ENCODE measurements around the gene SLC23A3.
"Not testable (repeated sequence)": the region's sequence is repeated elsewhere in the genome, so short reads cannot be mapped to it uniquely, and the experiment has no call there.

SLC23A3 gene

DNA sequence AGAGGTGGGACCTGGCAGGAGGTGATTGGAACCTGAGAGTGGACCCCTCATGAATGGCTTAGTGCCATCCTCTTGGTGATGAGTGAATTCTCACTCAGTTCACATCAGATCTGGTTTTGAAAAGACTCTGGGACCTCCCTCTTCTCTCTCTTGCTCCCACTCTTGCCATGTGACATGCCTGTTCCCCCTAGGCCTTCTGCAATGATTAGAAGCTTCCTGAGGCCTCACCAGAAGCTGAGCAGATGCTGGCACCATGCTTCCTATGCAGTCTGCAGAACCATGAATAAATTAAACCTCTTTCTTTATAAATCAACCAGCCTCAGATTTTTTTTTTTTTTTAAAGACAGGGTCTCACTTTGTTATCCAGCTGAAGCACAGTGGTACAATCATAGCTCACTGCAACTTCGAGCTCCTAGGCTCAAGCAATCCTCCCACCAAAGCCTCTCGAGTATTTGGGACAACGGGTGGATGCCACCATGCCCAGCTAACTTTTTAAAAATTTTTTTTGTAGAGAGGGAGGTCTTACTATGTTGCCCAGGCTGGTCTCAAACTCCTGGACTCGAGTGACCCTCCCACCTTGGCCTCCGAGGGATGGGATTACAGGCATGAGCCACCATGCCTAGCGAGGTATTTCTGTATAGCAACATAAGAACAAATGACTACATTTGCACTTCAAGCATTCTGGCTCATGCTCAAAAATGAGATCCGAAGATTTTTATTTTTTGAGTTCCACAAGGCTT, 34.8 kb upstream of the SLC23A3 start:
- no peak for DNase-seq

DNA sequence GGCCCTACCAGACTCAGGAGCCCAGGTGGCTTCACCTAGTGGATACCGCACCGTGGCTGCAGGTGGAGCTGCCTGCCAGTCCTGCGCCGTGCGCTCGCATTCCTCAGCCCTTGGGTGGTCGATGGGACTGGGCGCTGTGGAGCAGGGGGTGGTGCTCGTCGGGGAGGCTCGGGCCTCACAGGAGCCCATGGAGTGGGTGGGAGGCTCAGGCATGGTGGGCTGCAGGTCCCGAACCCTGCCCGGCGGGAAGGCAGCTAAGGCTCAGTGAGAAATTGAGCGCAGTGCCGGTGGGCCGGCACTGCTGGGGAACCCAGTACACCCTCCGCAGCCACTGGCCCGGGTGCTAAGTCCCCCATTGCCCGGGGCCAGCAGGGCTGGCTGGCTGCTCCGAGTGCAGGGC, 31.5 kb upstream of the SLC23A3 start:
- not testable (repeated sequence) for DNase-seq

- DNase-seq, result not testable (repeated sequence)
Observed at GRCh38 chr2:219200502-219201326, 30.9 kb upstream of the SLC23A3 start.

- DNase-seq, result no peak
Observed at GRCh38 chr2:219199470-219200211, 29.8 kb upstream of the SLC23A3 start.

DNA sequence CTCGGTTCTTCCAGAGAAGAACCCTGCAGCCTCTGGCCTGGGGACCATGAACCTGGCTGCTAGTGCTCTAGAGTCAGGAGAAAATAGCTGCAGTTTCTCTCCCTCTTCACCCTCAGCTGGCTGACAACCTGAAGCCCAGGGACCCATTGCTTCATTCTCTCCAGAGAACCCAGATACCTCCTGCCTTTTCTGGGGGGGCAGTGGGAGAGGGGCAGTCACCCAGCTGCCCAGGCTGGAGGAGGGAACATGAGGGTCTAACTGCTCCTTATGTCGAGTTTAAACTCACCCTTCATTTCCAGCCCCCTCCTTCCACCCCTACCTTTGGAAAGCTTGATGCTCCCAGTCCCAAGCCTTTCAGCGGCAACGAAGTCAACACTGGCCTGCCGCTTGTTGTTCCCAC, 29.1 kb upstream of the SLC23A3 start:
- DNase-seq, result no peak

DNA sequence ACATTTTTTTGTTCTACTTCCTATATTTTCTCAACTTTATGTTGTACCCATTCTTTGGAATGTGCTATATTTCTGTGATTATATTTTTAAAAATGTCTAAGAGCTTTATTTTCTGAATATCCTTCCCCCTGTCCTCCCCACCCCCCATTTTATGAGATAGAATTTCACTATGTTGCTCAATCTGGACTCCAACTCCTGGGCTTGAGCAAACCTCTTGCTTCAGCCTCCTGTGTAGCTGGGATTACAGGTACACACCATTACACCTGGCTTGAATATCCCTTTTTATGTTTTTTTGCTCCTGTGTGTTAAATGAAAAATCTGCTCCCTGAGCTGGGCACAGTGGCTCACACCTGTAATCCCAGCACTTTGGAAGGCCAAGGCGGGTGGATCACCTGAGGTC, 27.6 kb upstream of the SLC23A3 start:
- no peak for DNase-seq

GRCh38 chr2:219186754-219187456, 17.1 kb upstream of the SLC23A3 start:
- DNase-seq, result no peak

- DNase-seq, result no peak
Observed at GRCh38 chr2:219184121-219184520, 14.3 kb upstream of the SLC23A3 start.

GRCh38 chr2:219183151-219183772, 13.4 kb upstream of the SLC23A3 start:
- DNase-seq, result no peak

DNA sequence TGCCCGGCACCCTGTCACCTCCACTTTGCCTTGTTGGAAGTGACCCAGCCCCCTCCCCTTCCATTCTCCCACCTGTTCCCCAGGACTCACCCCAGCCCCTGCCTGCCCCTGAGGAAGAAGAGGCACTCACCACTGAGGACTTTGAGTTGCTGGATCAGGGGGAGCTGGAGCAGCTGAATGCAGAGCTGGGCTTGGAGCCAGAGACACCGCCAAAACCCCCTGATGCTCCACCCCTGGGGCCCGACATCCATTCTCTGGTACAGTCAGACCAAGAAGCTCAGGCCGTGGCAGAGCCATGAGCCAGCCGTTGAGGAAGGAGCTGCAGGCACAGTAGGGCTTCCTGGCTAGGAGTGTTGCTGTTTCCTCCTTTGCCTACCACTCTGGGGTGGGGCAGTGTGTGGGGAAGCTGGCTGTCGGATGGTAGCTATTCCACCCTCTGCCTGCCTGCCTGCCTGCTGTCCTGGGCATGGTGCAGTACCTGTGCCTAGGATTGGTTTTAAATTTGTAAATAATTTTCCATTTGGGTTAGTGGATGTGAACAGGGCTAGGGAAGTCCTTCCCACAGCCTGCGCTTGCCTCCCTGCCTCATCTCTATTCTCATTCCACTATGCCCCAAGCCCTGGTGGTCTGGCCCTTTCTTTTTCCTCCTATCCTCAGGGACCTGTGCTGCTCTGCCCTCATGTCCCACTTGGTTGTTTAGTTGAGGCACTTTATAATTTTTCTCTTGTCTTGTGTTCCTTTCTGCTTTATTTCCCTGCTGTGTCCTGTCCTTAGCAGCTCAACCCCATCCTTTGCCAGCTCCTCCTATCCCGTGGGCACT, 12.7 kb upstream of the SLC23A3 start:
- DNase-seq, result no peak

GRCh38 chr2:219181531-219181930, 11.7 kb upstream of the SLC23A3 start:
- no peak for DNase-seq

- DNase-seq, result no peak
Observed at GRCh38 chr2:219180961-219181360, 11.1 kb upstream of the SLC23A3 start.

- no peak for DNase-seq
Observed at GRCh38 chr2:219179601-219180465, 10.0 kb upstream of the SLC23A3 start.

- no peak for DNase-seq
Observed at GRCh38 chr2:219178377-219179175, 8.7 kb upstream of the SLC23A3 start.

DNA sequence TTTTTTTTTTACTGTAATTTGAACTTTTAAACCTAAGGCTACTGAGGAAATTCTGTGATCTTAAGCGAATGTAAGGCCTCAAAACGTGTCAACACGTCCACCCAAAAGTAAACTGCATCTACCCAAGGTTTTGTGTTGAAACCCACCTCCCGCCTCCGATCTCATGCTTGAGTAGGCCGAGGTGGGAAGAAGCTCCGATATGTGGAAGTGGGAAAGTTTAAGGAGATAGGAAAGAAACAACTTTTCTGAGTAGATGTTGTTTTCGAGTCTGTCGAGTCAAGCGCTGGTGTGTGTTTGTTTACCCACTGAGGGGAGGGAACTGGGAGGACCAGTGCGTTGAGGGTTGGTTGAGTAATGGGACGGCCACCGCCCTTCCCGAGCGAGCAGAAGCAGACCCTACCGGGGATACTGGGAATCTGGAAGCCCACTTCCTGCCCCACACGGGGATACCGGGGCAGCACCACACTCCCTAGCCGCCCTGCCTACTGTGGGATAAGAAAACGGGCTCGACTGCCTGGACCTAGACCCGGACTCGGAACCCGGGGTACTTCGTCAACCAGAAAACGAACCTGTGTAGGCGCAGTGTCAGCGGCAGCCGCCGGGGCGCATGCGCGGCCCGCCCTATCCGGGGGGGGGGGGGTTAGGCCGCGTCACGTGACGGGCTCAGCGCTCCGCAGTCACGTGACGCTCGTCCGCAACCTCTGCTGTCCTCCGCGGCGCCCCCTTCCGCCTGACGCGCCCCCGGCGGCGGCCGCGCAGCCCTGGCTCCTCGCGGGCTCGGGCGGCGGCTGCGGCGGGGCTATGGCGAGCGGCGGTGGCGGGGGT, 7.9 kb upstream of the SLC23A3 start, which contains the start of gene RETREG2:
TSS of gene RETREG2 (plus strand) at position 724 of the 825 bp plus-strand sequence. CDS start at position 802, 78 bp downstream.
- peak; percentile 85 for DNase-seq

- DNase-seq, result peak; percentile 74
Observed at GRCh38 chr2:219176818-219177551, 7.2 kb upstream of the SLC23A3 start, which contains the start of gene CNPPD1. CNPPD1 (minus strand) TSS chr2:219176925; CDS start chr2:219176828, 97 bp downstream.
